ENCODE measurements around the gene SLC26A5. TPM values are rescaled to one million over a fixed set of nuclear protein-coding genes. Genes with fewer than 3 reads are reported as not detected.

Gene SLC26A5
- polyA plus RNA-seq, 3 donors: not detected

GRCh38 chr7:103346396-103346795, 99.6 kb downstream of the SLC26A5 start:
- Mint-ChIP-seq H3K9me3 (no peaks in the 10 kb centered on the region), H3K27ac (peak overlapping the region in 1 of 7 donors; percentile 95), H3K36me3 (peaks cover 8 to 10% of the 10 kb centered on the region in 2 donors), H3K27me3 (ENCODE audit: low read depth in 3 of 3) (no peaks in the 10 kb centered on the region), H3K4me3 (peak overlapping the region in 1 of 2 donors; percentile 48), H3K4me1 (peaks cover 54% of the 10 kb centered on the region)
- no peak overlapping the region for H3K27ac ChIP-seq (ENCODE audit: low read depth in 1 of 2, low read length in 2 of 2)
- peak overlapping the region; percentile 91 for H3K4me2 ChIP-seq (replicated peaks; ENCODE audit: extremely low read depth, low read length, poor library complexity, severe bottlenecking)
- H3K4me3 ChIP-seq (replicated peaks in 1 of 3; ENCODE audit: low read depth in 2 of 3, low read length in 3 of 3): no peak overlapping the region
- no CpG with 5 or more reads among the region's 5 CpGs for WGBS (ENCODE audit: insufficient coverage)
- H3K4me1 ChIP-seq (ENCODE audit: control insufficient read depth in 1 of 2, insufficient read depth in 2 of 2, low read length in 2 of 2): peaks cover 42 to 66% of the 10 kb centered on the region in 2 donors
- no peak for TF ChIP-seq CTCF (IDR thresholded peaks at IDR 0.05)
- no peak overlapping the region for H3K9ac ChIP-seq (ENCODE audit: insufficient read depth, low read length, poor library complexity, severe bottlenecking)
- H2AFZ ChIP-seq (ENCODE audit: insufficient read depth, low read depth, low read length, poor library complexity, severe bottlenecking): peak overlapping the region; percentile 95
- DNase-seq: no peak
- peaks cover 11 to 16% of the 10 kb centered on the region in 2 donors for H3K36me3 ChIP-seq (replicated peaks in 1 of 2; ENCODE audit: control insufficient read depth in 1 of 2, insufficient read depth in 2 of 2, low read length in 2 of 2)
- H4K20me1 ChIP-seq (ENCODE audit: insufficient read depth, low read length): peaks cover 16% of the 10 kb centered on the region
- H3K79me2 ChIP-seq (ENCODE audit: insufficient read depth, low read length): peaks cover 85% of the 10 kb centered on the region
- no peaks in the 10 kb centered on the region for H3K9me3 ChIP-seq (replicated peaks in 1 of 2; ENCODE audit: control insufficient read depth in 1 of 2, insufficient read depth in 1 of 2, low read length in 2 of 2)
- intact Hi-C loops (cut with micrococcal nuclease): no loop called here
- no peaks in the 10 kb centered on the region for H3K27me3 ChIP-seq (ENCODE audit: control insufficient read depth in 2 of 2, insufficient read depth in 2 of 2, low read length in 2 of 2)

GRCh38 chr7:103344453-103345149, 101.4 kb downstream of the SLC26A5 start, which contains the start of gene DNAJC2:
Gene DNAJC2 (minus strand): TSS chr7:103344767. CDS start chr7:103344622, 145 bp downstream.
- Mint-ChIP-seq H3K9me3 (no peaks in the 10 kb centered on the region), H3K36me3 (peaks cover 23 to 25% of the 10 kb centered on the region in 2 donors), H3K27me3 (ENCODE audit: low read depth in 3 of 3) (no peaks in the 10 kb centered on the region), H3K4me3 (peak within 1 kb of the TSS; percentile 96 to 98), H3K27ac (peak within 1 kb of the TSS; percentile 93 to 97 (median 95)), H3K4me1 (peaks cover 52% of the 10 kb centered on the region)
- H3K9ac ChIP-seq (ENCODE audit: insufficient read depth, low read length, poor library complexity, severe bottlenecking): peak within 1 kb of the TSS; percentile 95
- intact Hi-C loops (cut with micrococcal nuclease): loop anchor here in 1 of 2 donors (5.0 kb wide), 1 partner anchor 47 kb away; the partner anchor contains the start of gene PMPCB
- H3K4me3 ChIP-seq (replicated peaks in 1 of 3; ENCODE audit: low read depth in 2 of 3, low read length in 3 of 3): peak within 1 kb of the TSS; percentile 78 to 98 (median 90)
- no peaks in the 10 kb centered on the region for H3K9me3 ChIP-seq (replicated peaks in 1 of 2; ENCODE audit: control insufficient read depth in 1 of 2, insufficient read depth in 1 of 2, low read length in 2 of 2)
- H2AFZ ChIP-seq (ENCODE audit: insufficient read depth, low read depth, low read length, poor library complexity, severe bottlenecking): peak within 1 kb of the TSS; percentile 98
- H3K4me1 ChIP-seq (ENCODE audit: control insufficient read depth in 1 of 2, insufficient read depth in 2 of 2, low read length in 2 of 2): peaks cover 33 to 55% of the 10 kb centered on the region in 2 donors
- H3K4me2 ChIP-seq (replicated peaks; ENCODE audit: extremely low read depth, low read length, poor library complexity, severe bottlenecking): peak within 1 kb of the TSS; percentile 97
- H3K36me3 ChIP-seq (replicated peaks in 1 of 2; ENCODE audit: control insufficient read depth in 1 of 2, insufficient read depth in 2 of 2, low read length in 2 of 2): peaks cover 21 to 23% of the 10 kb centered on the region in 2 donors
- no peaks in the 10 kb centered on the region for H3K27me3 ChIP-seq (ENCODE audit: control insufficient read depth in 2 of 2, insufficient read depth in 2 of 2, low read length in 2 of 2)
- no peak for TF ChIP-seq CTCF (IDR thresholded peaks at IDR 0.05)
- peak within 1 kb of the TSS; percentile 88 to 95 for H3K27ac ChIP-seq (ENCODE audit: low read depth in 1 of 2, low read length in 2 of 2)
- WGBS (ENCODE audit: insufficient coverage): 0% methylated on average over 35 of the region's 43 CpGs
- peak; percentile 86 to 89 (median 88) for DNase-seq
- H3K79me2 ChIP-seq (ENCODE audit: insufficient read depth, low read length): peaks cover 82% of the 10 kb centered on the region
- no peaks in the 10 kb centered on the region for H4K20me1 ChIP-seq (ENCODE audit: insufficient read depth, low read length)

Data from CD14-positive monocyte (primary cell).